Measurements from ENCODE around the gene MBD4. TPM values are rescaled to one million over a fixed set of nuclear protein-coding genes. Genes with fewer than 3 reads are reported as not detected.
A peak's percentile ranks its signal among the peaks of the same experiment; 100 is the strongest.

The MBD4 gene
- total RNA-seq, 1 experiment from 2014 or later, result 15.7 TPM

DNA sequence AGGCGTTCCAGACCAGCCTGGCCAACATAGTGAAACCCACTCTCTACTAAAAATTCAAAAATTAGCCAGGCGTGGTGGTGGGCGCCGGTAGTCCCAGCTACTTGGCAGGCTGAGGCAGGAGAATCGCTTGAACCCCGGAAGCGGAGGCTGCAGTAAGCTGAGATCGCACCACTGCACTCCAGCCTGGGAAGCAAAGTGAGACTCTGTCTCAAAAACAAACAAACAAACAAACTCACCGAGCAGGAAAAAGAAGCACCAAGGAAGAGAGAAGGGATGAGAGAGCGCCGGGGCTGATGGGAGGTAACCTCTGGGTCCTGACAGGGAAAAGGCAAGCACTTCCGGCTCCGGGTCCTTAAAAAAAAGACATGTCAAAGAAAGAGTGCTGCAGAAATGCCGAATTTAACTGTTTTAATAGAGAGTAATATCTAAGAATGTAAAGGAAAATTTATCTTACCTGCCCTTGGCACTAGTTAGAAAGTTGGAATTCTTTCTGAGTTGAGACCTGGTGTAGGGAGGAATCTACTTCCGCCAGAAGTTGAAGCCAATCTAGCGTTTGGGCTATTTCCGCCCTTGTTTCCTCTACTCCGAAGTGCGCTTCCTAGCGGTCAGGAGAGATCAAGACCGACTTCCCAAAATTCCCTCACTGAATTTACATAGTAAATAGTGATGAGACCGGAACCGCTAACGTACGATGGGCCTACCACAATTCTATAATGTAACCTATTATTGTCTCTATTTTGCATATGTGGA is 40.4 kb downstream of the MBD4 start (continued):
- TF ChIP-seq, protein P1, sequence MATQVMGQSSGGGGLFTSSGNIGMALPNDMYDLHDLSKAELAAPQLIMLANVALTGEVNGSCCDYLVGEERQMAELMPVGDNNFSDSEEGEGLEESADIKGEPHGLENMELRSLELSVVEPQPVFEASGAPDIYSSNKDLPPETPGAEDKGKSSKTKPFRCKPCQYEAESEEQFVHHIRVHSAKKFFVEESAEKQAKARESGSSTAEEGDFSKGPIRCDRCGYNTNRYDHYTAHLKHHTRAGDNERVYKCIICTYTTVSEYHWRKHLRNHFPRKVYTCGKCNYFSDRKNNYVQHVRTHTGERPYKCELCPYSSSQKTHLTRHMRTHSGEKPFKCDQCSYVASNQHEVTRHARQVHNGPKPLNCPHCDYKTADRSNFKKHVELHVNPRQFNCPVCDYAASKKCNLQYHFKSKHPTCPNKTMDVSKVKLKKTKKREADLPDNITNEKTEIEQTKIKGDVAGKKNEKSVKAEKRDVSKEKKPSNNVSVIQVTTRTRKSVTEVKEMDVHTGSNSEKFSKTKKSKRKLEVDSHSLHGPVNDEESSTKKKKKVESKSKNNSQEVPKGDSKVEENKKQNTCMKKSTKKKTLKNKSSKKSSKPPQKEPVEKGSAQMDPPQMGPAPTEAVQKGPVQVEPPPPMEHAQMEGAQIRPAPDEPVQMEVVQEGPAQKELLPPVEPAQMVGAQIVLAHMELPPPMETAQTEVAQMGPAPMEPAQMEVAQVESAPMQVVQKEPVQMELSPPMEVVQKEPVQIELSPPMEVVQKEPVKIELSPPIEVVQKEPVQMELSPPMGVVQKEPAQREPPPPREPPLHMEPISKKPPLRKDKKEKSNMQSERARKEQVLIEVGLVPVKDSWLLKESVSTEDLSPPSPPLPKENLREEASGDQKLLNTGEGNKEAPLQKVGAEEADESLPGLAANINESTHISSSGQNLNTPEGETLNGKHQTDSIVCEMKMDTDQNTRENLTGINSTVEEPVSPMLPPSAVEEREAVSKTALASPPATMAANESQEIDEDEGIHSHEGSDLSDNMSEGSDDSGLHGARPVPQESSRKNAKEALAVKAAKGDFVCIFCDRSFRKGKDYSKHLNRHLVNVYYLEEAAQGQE (IDR thresholded peaks at IDR 0.05; ENCODE audit: low read depth), result no peak
- TF ChIP-seq RAD21 (IDR thresholded peaks at IDR 0.05; ENCODE audit: low read depth) (peak; percentile 18), ELF1 (IDR thresholded peaks at IDR 0.05; ENCODE audit: borderline replicate concordance, low read depth) (peak; percentile 99), SP1 (IDR thresholded peaks at IDR 0.05; ENCODE audit: low read depth) (peak; percentile 65; the same call in 1 of the 2 replicates), EGR1 (IDR thresholded peaks at IDR 0.05; ENCODE audit: low read depth) (peak; percentile 63), CEBPB (IDR thresholded peaks at IDR 0.05; ENCODE audit: low read depth) (no peak), ZNF274 (IDR thresholded peaks at IDR 0.05; ENCODE audit: low read depth, low read length) (no peak), ZFX (IDR thresholded peaks at IDR 0.05) (no peak), CBX3 (IDR thresholded peaks at IDR 0.05; ENCODE audit: low read depth) (no peak; the same call in 1 of the 2 replicates), JUND (IDR thresholded peaks at IDR 0.05) (no peak), POLR2AphosphoS5 (IDR thresholded peaks at IDR 0.05; ENCODE audit: low read depth, low read length) (peak; percentile 65), SRF (IDR thresholded peaks at IDR 0.05; ENCODE audit: low read depth) (peak; percentile 74)
- TF ChIP-seq, protein P2, sequence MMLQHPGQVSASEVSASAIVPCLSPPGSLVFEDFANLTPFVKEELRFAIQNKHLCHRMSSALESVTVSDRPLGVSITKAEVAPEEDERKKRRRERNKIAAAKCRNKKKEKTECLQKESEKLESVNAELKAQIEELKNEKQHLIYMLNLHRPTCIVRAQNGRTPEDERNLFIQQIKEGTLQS (IDR thresholded peaks at IDR 0.05), result no peak

Data from HCT116 (cell line).